HG03039 (cell line): ENCODE results near the gene GRAMD2A.

Experiments used
- ATAC-seq: cut with Tn5 transposase; IDR thresholded peaks from one replicate; pipeline ENCODE4 v1.9.1; 2021; ENCODE audit warnings: mild to moderate bottlenecking, moderate library complexity; ENCODE audit not compliant: unreplicated experiment

GRAMD2A gene

DNA sequence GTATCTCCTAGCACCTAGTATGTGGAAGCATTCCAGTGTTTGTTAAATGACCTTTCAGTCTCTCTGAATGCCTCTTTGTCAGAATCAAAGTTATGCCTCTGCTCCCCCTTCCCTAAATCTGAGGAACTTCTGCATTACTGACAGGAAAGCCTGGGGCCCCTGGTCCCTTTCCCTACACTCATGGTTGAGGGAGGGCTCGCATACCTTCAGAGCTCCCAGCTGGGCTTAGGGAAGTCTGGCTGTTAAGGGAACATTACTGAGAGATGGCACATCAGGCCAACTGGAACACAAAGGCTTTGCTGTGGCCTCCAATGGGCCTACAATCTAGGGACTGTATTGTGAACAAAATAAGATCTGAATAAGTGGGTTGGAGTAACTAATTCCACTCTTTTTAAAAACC is 23.1 kb upstream of the GRAMD2A start:
- ATAC-seq: no peak

GRCh38 chr15:72217216-72217615 is 19.6 kb upstream of the GRAMD2A start:
- ATAC-seq: no peak

DNA sequence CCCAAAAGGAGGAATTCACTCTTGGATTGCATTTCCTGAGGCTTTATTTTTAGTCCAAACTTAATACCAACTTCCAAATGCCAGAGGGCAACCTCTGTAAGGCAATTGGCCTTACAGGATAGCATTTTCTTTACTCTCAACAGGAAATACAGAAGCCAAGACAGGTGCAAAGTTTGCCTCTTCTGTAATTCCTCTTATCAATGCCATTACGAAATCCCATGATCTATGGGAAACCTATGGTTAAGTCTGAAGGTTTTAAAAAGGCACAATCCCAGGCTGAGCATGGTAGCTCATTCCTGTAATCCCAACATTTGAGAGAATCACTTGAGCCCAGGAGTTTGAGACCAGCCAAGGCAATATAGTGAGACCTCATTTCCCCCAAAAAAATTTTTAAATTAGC is 18.5 kb upstream of the GRAMD2A start:
- no peak for ATAC-seq

DNA sequence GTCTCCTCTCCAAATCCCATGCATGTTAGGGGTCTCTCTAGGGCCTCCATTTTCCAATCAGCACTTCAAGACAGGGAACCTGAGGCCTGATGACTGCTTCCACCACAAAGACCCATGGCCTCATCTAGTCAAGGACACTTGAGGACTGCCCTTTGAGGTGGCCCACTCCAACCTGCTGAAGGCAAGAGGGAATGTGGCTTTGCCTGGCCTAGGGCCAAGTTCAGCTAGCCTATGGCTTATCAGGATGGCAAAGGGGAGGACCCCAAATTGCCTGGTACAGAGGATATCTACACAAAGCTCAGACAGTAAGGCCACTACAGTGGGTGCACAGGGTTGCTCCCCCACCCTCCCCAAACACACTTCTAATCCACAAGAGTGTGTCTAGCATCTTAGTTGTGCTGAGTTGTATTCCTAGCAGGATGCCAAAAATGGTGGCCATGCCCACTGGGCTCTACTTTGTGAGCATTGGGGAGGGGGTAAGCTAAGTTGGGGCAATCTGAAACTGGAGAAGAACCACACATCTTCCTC is 10.0 kb upstream of the GRAMD2A start:
- ATAC-seq: no peak

DNA sequence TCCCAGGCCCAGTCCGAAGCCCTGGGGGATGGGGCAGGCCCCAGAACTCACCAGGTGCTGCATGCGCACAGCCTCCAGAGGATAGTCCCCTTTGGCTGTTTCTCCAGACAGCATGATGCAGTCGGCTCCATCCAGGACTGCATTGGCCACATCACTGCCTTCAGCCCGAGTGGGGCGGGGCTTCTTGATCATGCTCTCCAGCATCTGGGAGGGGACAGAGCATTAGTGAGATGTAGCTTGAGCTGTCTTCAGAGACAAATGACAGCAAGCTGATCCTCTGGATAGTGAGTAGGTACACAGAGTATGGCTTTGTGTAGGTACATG is 9.1 kb upstream of the GRAMD2A start:
- no peak for ATAC-seq

DNA sequence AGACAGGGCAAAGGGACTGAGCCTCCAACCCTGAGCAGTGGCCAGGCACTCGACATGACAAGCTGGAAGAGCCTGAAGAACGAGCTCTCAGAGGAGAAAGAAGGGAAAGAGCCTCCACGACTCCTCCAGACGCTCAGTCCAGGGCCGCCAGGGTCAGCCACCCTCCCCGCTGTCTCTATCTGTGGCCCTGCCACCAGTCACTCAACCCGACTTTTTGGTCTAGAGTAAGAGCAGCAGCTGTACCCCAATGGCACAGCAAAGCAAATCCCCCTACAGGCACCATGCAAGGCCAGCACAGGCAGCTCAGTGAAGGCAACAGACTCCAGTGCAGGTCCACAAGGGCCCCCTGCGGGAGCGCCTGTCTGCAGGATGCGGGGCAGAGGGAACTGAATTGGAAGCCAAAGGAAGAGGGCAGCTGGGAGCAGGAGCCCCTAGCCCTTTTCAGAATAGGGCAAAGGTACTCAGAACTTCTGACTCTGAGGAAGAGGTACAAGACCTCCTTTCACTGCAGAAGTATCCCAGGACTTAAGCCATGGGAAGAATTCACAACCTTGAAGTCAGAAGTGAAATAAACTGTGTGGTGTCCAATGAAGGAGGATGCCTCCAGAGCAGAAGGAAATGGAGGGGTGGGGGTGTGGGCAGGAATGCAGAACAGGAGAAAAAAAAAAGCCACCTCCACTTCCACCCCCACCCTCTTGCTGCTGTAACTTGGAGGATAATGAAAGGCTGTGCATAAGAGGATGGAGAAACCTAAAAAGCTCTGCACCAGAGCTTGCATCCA is 8.5 kb upstream of the GRAMD2A start:
- ATAC-seq: no peak

- no peak for ATAC-seq
Measured at GRCh38 chr15:72205273-72205672, 7.7 kb upstream of the GRAMD2A start.

GRCh38 chr15:72203507-72203837 is 5.9 kb upstream of the GRAMD2A start:
- no peak for ATAC-seq

- no peak for ATAC-seq
Measured at GRCh38 chr15:72202801-72203506, 5.4 kb upstream of the GRAMD2A start.

GRCh38 chr15:72202302-72202701 is 4.7 kb upstream of the GRAMD2A start:
- no peak for ATAC-seq

DNA sequence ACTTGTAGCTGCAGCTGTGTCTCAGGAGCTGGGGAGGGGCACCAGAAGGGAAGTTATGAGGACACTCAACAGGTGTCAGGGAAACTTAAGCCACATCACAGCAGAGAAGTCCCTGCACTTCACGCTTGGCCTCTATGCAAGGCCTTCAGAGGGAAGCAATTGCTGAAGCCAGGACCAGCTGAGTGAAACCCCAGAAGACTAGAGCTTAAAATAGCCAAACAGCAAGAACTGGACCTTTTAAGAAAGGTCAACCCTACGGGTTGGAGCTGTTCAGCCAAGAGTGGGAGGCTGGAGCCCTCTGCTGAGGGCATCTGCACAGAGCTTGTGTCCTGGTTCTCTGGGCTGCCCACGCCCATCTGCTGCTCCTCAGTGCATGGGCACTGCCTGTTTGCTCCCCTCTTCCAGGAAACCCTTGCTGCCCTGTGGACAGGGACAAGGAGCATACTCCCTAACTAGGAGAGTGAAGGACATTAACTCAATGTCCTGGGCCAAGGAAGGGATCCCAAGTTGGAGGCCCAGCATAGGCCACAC is 3.9 kb upstream of the GRAMD2A start:
- no peak for ATAC-seq

- no peak for ATAC-seq
Measured at GRCh38 chr15:72200395-72201237, 3.0 kb upstream of the GRAMD2A start.

DNA sequence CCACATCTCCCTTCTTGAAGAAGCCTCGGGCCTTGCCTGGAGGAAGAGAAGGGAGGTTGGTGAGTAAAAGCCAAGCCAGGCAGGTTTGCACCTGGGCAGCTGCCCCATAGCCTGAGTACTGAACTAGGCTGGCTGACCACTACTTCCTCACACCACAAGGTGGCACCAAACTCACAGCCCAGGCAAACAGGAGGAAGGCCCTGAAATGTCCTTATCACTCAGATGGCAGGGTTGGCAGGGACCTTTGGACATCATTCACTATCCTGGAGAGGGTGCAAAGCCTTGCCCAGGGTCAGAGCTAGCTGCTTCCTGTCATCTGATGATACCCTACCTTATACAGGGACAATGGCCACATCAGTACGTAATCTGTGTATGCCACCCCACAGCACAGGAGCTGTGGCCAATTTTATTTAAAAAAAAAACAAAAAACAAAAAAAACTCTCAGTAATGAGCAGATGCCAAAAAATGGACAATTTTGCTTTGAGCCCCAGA is 2.2 kb upstream of the GRAMD2A start:
- ATAC-seq: no peak

- no peak for ATAC-seq
Measured at GRCh38 chr15:72199205-72199515, 1.6 kb upstream of the GRAMD2A start.

DNA sequence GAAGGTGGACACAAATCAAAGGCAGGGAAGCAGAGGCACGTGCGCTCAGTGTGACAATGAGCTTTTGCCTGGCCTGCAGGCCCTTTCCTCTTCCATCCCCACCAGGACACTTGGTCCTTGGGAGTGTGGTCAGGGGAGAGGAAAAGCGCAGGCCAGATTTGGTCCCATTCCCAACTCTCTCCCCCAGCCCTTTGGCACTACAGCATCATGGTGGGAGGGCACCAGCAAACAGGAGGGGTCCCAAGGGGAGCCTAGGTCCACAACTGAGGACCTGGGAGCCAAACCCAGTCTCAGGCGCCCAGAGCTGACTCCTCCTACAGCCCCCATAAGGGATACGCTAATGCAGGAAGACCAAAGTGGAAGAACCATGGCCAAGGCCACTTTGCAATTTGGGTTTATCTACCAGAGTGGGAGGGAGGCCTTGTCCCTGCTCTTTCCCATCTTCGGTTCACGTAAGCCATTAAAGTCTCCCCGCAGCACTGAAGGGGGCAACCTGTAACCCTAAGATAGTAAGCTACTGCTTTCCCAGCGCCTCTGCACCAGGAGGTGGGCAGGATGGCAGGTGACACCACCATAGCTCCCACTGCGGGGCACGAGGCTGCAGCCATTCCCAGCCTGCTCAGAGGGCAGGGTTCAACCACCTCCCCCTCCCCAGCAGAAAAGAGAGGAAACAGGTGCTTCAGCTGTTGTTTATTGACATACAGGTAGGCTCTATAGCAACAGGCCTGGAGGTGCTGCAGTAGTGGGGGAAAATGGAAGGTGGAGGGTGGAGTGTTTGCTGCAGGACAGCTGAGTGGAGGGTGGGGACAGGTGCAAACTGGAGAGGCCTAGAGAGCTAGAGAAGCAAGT is 993 bp upstream of the GRAMD2A start:
- ATAC-seq: no peak

DNA sequence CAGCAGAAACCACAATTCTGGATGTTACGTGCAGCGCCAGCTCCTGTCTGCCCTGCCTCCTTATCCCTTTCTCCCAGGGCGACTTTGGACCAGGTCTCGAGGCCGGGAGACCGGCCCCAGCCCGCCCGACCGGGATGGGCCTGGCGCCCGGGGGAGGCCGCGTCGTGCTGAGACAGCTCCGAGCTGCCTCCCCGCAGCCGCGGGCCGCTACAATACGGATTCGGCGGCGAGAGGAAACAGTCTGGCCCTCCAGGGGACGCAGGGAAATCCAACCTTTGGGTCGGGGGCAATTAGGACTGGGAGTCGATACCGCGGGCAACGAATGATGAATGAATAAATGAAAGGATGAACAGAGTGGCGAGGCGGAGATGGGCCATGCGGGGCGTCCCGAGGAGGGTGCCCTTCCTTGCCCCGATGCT is 537 bp downstream of the GRAMD2A start:
- ATAC-seq: no peak

DNA sequence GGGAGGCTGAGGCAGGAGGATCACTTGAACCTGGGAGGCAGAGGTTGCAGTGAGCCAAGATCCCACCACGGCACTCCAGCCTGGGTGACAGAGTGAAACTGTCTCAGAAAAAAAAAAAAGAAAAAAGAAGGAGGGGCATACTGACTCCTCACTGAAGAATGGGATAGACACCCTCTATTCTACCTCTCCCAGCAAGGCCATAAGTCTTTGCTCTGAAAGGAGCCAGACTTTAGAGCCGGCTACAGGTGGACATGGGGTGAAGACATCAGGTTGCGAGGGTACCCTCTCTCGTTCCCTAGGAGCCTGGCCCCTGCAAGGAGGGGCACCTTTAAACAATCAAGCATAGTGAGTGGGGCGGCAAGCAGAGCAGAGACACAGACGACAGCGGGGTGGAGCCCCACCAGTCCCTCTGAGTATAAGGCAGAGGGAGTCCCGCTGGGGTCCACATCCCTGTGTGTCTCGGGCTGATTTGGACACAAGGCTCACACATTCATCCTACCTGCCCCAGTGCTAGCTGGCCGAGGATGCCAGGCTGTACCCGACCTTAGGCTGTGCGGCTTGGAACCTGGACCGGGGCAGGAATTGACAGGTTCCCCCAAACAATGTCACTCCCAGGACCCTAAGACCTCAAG is 1.1 kb downstream of the GRAMD2A start:
- ATAC-seq: no peak

DNA sequence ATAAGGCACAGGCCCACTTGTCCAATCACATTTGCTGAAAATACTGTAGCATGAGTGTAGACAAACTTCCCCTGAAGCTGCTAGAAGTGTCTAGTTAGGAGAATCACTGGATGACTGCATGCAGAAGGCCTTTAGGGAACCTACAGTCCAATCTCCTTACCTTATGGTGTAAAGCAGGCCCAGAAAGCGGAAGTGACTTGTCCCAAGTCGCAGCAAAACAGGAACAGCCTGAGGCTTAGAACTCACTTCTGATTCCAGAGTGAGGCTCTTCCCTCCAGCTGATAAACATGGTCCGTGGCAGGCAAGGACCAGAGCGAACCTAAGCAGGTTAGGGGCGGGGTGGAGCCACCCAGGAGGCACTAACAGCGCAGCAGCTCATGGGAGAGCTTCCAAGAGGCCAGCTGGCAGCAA is 2.5 kb downstream of the GRAMD2A start:
- no peak for ATAC-seq

GRCh38 chr15:72193836-72194396 is 3.7 kb downstream of the GRAMD2A start:
- ATAC-seq: no peak

- no peak for ATAC-seq
Measured at GRCh38 chr15:72192416-72192815, 5.2 kb downstream of the GRAMD2A start.
